Measurements from ENCODE around the gene ADCK2. TPM values are rescaled to one million over a fixed set of nuclear protein-coding genes. Genes with fewer than 3 reads are reported as not detected.

The ADCK2 gene
- total and polyA plus RNA-seq, 10 of the 15 experiments (the other 5 are each of a cell fraction or from before 2014, with no cell fraction given), result 0.52 to 19.4 (median 13.1) TPM

- ChIA-PET POLR2A (no interaction called here), RAD21 (ENCODE audit: unreplicated experiment) (interaction anchor here (0.7 kb wide), 1 partner anchor 170 kb away, joined by 3 read pairs; no protein-coding TSS in a partner anchor), CTCF (interaction anchor here (1.0 kb wide), 1 partner anchor 130 kb away, joined by 3 read pairs; no protein-coding TSS in a partner anchor), SMC1A (ENCODE audit: uncharacterized antibody, unreplicated experiment) (no interaction called here)
- Histone ChIP-seq H3K9me3 (replicated peaks; ENCODE audit: control insufficient read depth, insufficient read depth, low read length) (no peaks in the 10 kb centered on the region), H4K20me1 (ENCODE audit: control insufficient read depth, insufficient read depth) (no peaks in the 10 kb centered on the region), H3K4me3 (no peak overlapping the region), H3K27ac (ENCODE audit: control insufficient read depth, insufficient read depth) (no peak overlapping the region), H3K36me3 (ENCODE audit: control insufficient read depth in 2 of 2, insufficient read depth in 2 of 2, low read length in 1 of 2) (peaks cover 0 to 4% of the 10 kb centered on the region in 2 experiments; a peak in 1 of 4 replicates), H3K79me2 (ENCODE audit: control insufficient read depth, insufficient read depth, low read length) (no peaks in the 10 kb centered on the region), H3K4me1 (ENCODE audit: control insufficient read depth, insufficient read depth, low read length) (peaks cover under 1% of the 10 kb centered on the region; the same call in 1 of the 2 replicates), H3K9ac (ENCODE audit: control insufficient read depth, insufficient read depth, low read length) (no peak overlapping the region), H3K27me3 (replicated peaks in 1 of 2; ENCODE audit: control insufficient read depth in 2 of 2, insufficient read depth in 2 of 2, low read length in 1 of 2) (no peaks in the 10 kb centered on the region), H2AFZ (ENCODE audit: control insufficient read depth, low read depth, low read length) (no peak overlapping the region), H3K4me2 (ENCODE audit: control insufficient read depth, insufficient read depth) (no peak overlapping the region)
- intact Hi-C loops (cut with micrococcal nuclease; ENCODE audit: unreplicated experiment), result no loop called here
- DNase-seq (ENCODE audit: low read depth, low spot score) (no peak), FAIRE-seq (no peak), ATAC-seq (no peak)
- WGBS (ENCODE audit: insufficient coverage, insufficient replicate concordance, low lambda C conversion rate, missing lambda C conversion rate), result 96% methylated on average over 3 of the region's 3 CpGs
- TF ChIP-seq SPI1 (IDR thresholded peaks at IDR 0.05; ENCODE audit: borderline replicate concordance, insufficient read depth, low read depth, low read length) (no peak), NFIC (IDR thresholded peaks at IDR 0.05; ENCODE audit: low read depth, low read length) (no peak), FOS (IDR thresholded peaks at IDR 0.05; ENCODE audit: borderline replicate concordance, extremely low read depth, insufficient read length) (no peak), NFYA (IDR thresholded peaks at IDR 0.05; ENCODE audit: borderline replicate concordance, low read depth, low read length) (no peak), SRF (IDR thresholded peaks at IDR 0.05; ENCODE audit: low read depth in 2 of 2, low read length in 2 of 2) (no peak)
- in situ Hi-C loops (cut with MboI), result no loop called here
- BruUV-seq (replicated peaks), result no TSS peak
Measured at GRCh38 chr7:140681766-140682165, 9.0 kb downstream of the ADCK2 start.

GRCh38 chr7:140683657-140684056 is 10.9 kb downstream of the ADCK2 start:
- intact Hi-C loops (cut with micrococcal nuclease; ENCODE audit: unreplicated experiment), result no loop called here
- RAD21 ChIA-PET (ENCODE audit: unreplicated experiment), result no interaction called here
- no peak for ATAC-seq
- Histone ChIP-seq H3K9ac (ENCODE audit: control insufficient read depth, insufficient read depth, low read length) (no peak overlapping the region), H2AFZ (ENCODE audit: control insufficient read depth, low read depth, low read length) (no peak overlapping the region), H3K27ac (ENCODE audit: control insufficient read depth, insufficient read depth) (no peak overlapping the region), H3K27me3 (replicated peaks in 1 of 2; ENCODE audit: control insufficient read depth in 2 of 2, insufficient read depth in 2 of 2, low read length in 1 of 2) (no peaks in the 10 kb centered on the region), H3K9me3 (replicated peaks; ENCODE audit: control insufficient read depth, insufficient read depth, low read length) (no peaks in the 10 kb centered on the region), H3K4me1 (ENCODE audit: control insufficient read depth, insufficient read depth, low read length) (no peaks in the 10 kb centered on the region), H3K4me2 (ENCODE audit: control insufficient read depth, insufficient read depth) (no peak overlapping the region), H4K20me1 (ENCODE audit: control insufficient read depth, insufficient read depth) (no peaks in the 10 kb centered on the region), H3K36me3 (ENCODE audit: control insufficient read depth in 2 of 2, insufficient read depth in 2 of 2, low read length in 1 of 2) (peaks cover 5 to 7% of the 10 kb centered on the region in 2 experiments; a peak in 3 of 4 replicates), H3K4me3 (no peak overlapping the region), H3K79me2 (ENCODE audit: control insufficient read depth, insufficient read depth, low read length) (no peaks in the 10 kb centered on the region)
- SMC1A ChIA-PET (ENCODE audit: uncharacterized antibody, unreplicated experiment), result interaction anchor here (1.9 kb wide), 1 partner anchor 9 kb away, joined by 4 read pairs; no protein-coding TSS in a partner anchor
- CTCF ChIA-PET, result interaction anchor here (1.4 kb wide), 1 partner anchor 330 kb away, joined by 3 read pairs; no protein-coding TSS in a partner anchor
- WGBS (ENCODE audit: insufficient coverage, insufficient replicate concordance, low lambda C conversion rate, missing lambda C conversion rate), result 72% methylated on average over 3 of the region's 3 CpGs
- FAIRE-seq, result no peak
- TF ChIP-seq CREM (IDR thresholded peaks at IDR 0.05; ENCODE audit: low read depth) (no peak), SMARCA5 (IDR thresholded peaks at IDR 0.05) (no peak), CBFB (IDR thresholded peaks at IDR 0.05; ENCODE audit: low read depth) (no peak), ATF3 (IDR thresholded peaks at IDR 0.05; ENCODE audit: borderline replicate concordance, extremely low read depth, low read depth, low read length) (no peak)
- DNase-seq (ENCODE audit: low read depth, low spot score), result no peak
- in situ Hi-C loops (cut with MboI), result no loop called here
- POLR2A ChIA-PET, result no interaction called here
- no TSS peak for BruUV-seq (replicated peaks)

Measured in GM12878 (cell line).